OCI-LY7 (cell line): ENCODE results near the gene KCNIP3. TPM values are rescaled to one million over a fixed set of nuclear protein-coding genes. Genes with fewer than 3 reads are reported as not detected.

Experiments
- BruUV-seq: library from RNA; stranded (reverse); fragments of 400-500 nt; replicated peaks from 2 replicates; lab custom pipeline; 2021; lab: Mats Ljungman, UMichigan
- CTCF ChIA-PET: fragments of 300-600 bp; sonication (Branson Sonifier 250); formaldehyde crosslinking; loops from one replicate; lab custom pipeline; 2022; ENCODE audit warnings: antibody characterized with exemption; ENCODE audit not compliant: unreplicated experiment; lab: Charles Lee
- POLR2A ChIA-PET: fragments of 300-600 bp; sonication (Branson Sonifier 250); formaldehyde crosslinking; loops from one replicate; lab custom pipeline; 2022; ENCODE audit warnings: antibody characterized with exemption; lab: Charles Lee
- DNase-seq: peaks from one replicate; pipeline ENCODE4 v3.0.0-alpha.2; 2015; ENCODE audit warnings: low spot score
- H2AFZ ChIP-seq: fragments of 200-600 bp; sonication (generic), shearing (Covaris generic); 2 replicates; pipeline ENCODE4 v1.6.1; 2014; ENCODE audit warnings: mild to moderate bottlenecking, antibody characterized with exemption, low read length, moderate library complexity
- H3K27ac ChIP-seq: fragments of 200-600 bp; sonication (generic); 2 replicates; pipeline ENCODE4 v1.5.1; 2014; ENCODE audit warnings: mixed run types, low read depth, mild to moderate bottlenecking, moderate library complexity, low read length, inconsistent platforms; ENCODE audit not compliant: poor library complexity, severe bottlenecking
- H3K36me3 ChIP-seq: fragments of 200-600 bp; sonication (generic); 2 replicates; pipeline ENCODE4 v1.6.1; 2014; ENCODE audit warnings: mild to moderate bottlenecking, antibody characterized with exemption, low read length, moderate library complexity, mixed read lengths; ENCODE audit not compliant: insufficient read depth
- H3K4me1 ChIP-seq: fragments of 200-600 bp; sonication (generic); 2 replicates; pipeline ENCODE4 v1.5.1; 2014; ENCODE audit warnings: mild to moderate bottlenecking, low read length; ENCODE audit not compliant: insufficient read depth, poor library complexity, severe bottlenecking
- H3K4me2 ChIP-seq: fragments of 200-600 bp; sonication (generic); 2 replicates; pipeline ENCODE4 v1.6.1; 2014; ENCODE audit warnings: mild to moderate bottlenecking, low read length
- H3K4me3 ChIP-seq: fragments of 200-600 bp; sonication (generic); 2 replicates; pipeline ENCODE4 v1.5.1; 2014; ENCODE audit warnings: mild to moderate bottlenecking, low read depth, low read length; ENCODE audit not compliant: poor library complexity, severe bottlenecking
- H3K79me2 ChIP-seq: fragments of 200-600 bp; sonication (generic); 2 replicates; pipeline ENCODE4 v1.6.1; 2016; ENCODE audit warnings: low read depth, mild to moderate bottlenecking, low read length, moderate library complexity, mixed read lengths; ENCODE audit not compliant: insufficient read depth
- H3K9me2 ChIP-seq: fragments of 200-600 bp; sonication (generic); 2 replicates; pipeline ENCODE4 v1.6.1; 2016; ENCODE audit warnings: mild to moderate bottlenecking, low read length, mixed read lengths; ENCODE audit not compliant: insufficient read depth
- H3K9me3 ChIP-seq: fragments of 200-600 bp; sonication (generic); 2 replicates; pipeline ENCODE4 v1.6.1; 2014; ENCODE audit warnings: mild to moderate bottlenecking, mixed run types, low read length, mixed read lengths
- H4K20me1 ChIP-seq: fragments of 200-600 bp; sonication (generic); 2 replicates; pipeline ENCODE4 v1.6.1; 2014; ENCODE audit warnings: mild to moderate bottlenecking, antibody characterized with exemption, low read length, moderate library complexity, mixed read lengths; ENCODE audit not compliant: insufficient read depth
- CTCF ChIP-seq: fragments of 200-600 bp; sonication (generic); conservative IDR thresholded peaks from 2 replicates; pipeline ENCODE4 v1.5.1; 2014; ENCODE audit warnings: mild to moderate bottlenecking, antibody characterized with exemption, low read length, moderate library complexity, mixed read lengths
- EZH2phosphoT487 ChIP-seq: fragments of 200-600 bp; sonication (generic); IDR thresholded peaks from 2 replicates; pipeline ENCODE4 v1.6.1; 2018; ENCODE audit warnings: low read depth, borderline replicate concordance, mild to moderate bottlenecking, mixed run types, antibody characterized with exemption, low read length, moderate library complexity, mixed read lengths
- intact Hi-C: fragments of 100-400 bp; cut with micrococcal nuclease; formaldehyde crosslinking; loops from one replicate; pipeline ENCODE4 v1.10.0; 2022; ENCODE audit not compliant: unreplicated experiment
- total RNA-seq, 2 experiments: library from RNA; depleted of rRNA in 1 of 2; stranded (reverse); fragments of >200 nt in 1 of 2; shearing (Covaris generic) in 1 of 2; gene quantifications; 2 replicates each; pipeline ENCODE4 v1.2.3, GENCODE V29; 2014 to 2022

KCNIP3 gene
- total RNA-seq, 2 experiments from 2014 or later: not detected

GRCh38 chr2:95323347-95324155 lies 26.4 kb downstream of the KCNIP3 start:
- Histone ChIP-seq H3K9me3 (no peaks in the 10 kb centered on the region), H4K20me1 (no peaks in the 10 kb centered on the region), H3K9me2 (no peaks in the 10 kb centered on the region), H2AFZ (no peak overlapping the region), H3K4me3 (no peak overlapping the region), H3K36me3 (no peaks in the 10 kb centered on the region), H3K4me2 (no peak overlapping the region), H3K4me1 (no peaks in the 10 kb centered on the region), H3K79me2 (no peaks in the 10 kb centered on the region), H3K27ac (no peak overlapping the region)
- intact Hi-C loops: no loop called here
- peak; percentile 15 for DNase-seq
- no TSS peak for BruUV-seq
- ChIA-PET POLR2A (no interaction called here), CTCF (no interaction called here)
- TF ChIP-seq CTCF (peak; percentile 67), EZH2phosphoT487 (no peak)

DNA sequence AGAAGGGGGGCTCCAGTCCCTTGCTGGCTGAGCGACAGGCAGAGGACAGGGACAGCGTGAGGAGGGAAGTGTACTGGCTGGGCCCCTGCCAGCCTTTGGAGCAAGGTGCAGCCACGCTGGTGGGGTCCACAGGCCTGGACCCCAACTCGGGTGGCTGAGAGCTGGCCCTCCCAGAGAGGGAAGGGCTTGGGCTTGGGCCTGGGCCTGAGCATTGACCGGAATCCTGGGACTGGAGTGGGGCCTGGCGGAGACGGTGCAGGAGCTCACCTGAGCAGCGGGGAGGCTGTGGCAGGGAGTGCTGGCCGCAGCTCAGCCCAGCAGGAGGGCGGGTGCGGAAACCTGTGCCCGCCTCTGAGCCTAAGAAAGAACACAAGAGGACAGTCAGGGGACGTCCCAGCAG lies 27.9 kb downstream of the KCNIP3 start:
- POLR2A ChIA-PET: no interaction called here
- intact Hi-C loops: no loop called here
- BruUV-seq: no TSS peak

More for the DNA sequence above, 27.9 kb downstream of the KCNIP3 start:
- Histone ChIP-seq H3K36me3 (no peaks in the 10 kb centered on the region), H4K20me1 (no peaks in the 10 kb centered on the region), H3K9me3 (no peaks in the 10 kb centered on the region), H3K4me2 (no peak overlapping the region), H3K4me1 (no peaks in the 10 kb centered on the region), H3K9me2 (no peaks in the 10 kb centered on the region), H3K79me2 (no peaks in the 10 kb centered on the region), H3K4me3 (no peak overlapping the region), H3K27ac (no peak overlapping the region), H2AFZ (no peak overlapping the region)
- TF ChIP-seq CTCF: no peak
- TF ChIP-seq EZH2phosphoT487: no peak
- CTCF ChIA-PET: no interaction called here
- no peak for DNase-seq
